ENCODE measurements around the gene LIN54.
"Not testable (repeated sequence)": the region's sequence is repeated elsewhere in the genome, so short reads cannot be mapped to it uniquely, and the experiment has no call there.

The LIN54 gene

GRCh38 chr4:83010522-83011318, at the start of gene LIN54:
TSS of gene LIN54 (minus strand) at chr4:83010823. CDS start at chr4:82984844, 25,979 bp downstream.
- TF ChIP-seq ZNF274 (IDR thresholded peaks at IDR 0.05; ENCODE audit: low read depth, low read length) = no peak
- H3K4me3 ChIP-seq (ENCODE audit: low read length) = peak within 1 kb of the TSS; percentile 76

GRCh38 chr4:83054928-83055327, 44.3 kb upstream of the LIN54 start:
- H3K4me3 ChIP-seq (ENCODE audit: low read length) = no peak overlapping the region
- TF ChIP-seq ZNF274 (IDR thresholded peaks at IDR 0.05; ENCODE audit: low read depth, low read length) = no peak

DNA sequence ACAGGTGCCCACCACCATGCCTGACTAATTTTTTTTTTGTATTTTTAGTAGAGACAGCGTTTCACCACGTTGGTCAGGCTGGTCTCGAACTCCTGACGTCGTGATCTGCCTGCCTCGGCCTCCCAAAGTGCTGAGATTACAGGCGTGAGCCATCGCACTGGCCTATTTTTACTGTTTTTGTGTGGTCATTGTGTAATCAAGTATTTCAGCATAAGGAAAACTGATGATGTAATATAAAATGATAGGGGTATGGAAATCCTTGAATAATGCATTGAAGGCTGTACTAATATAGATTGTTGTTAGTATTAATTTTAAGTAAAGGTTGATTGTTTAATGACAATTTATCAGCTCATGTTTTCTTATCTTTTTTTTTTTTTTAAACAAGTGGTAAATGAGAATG, 38.2 kb upstream of the LIN54 start:
- not testable (repeated sequence) for H3K4me3 ChIP-seq (ENCODE audit: low read length)

- no peak overlapping the region for H3K4me3 ChIP-seq (ENCODE audit: low read length)
- no peak for TF ChIP-seq ZNF274 (IDR thresholded peaks at IDR 0.05; ENCODE audit: low read depth, low read length)
Measured at GRCh38 chr4:83046693-83047473, 36.3 kb upstream of the LIN54 start.

GRCh38 chr4:83043801-83044407, 33.3 kb upstream of the LIN54 start:
- no peak for TF ChIP-seq ZNF274 (IDR thresholded peaks at IDR 0.05; ENCODE audit: low read depth, low read length)
- no peak overlapping the region for H3K4me3 ChIP-seq (ENCODE audit: low read length)

GRCh38 chr4:83043157-83043556, 32.5 kb upstream of the LIN54 start:
- H3K4me3 ChIP-seq (ENCODE audit: low read length) = not testable (repeated sequence)

- no peak overlapping the region for H3K4me3 ChIP-seq (ENCODE audit: low read length)
- TF ChIP-seq ZNF274 (IDR thresholded peaks at IDR 0.05; ENCODE audit: low read depth, low read length) = no peak
Measured at GRCh38 chr4:83040269-83040668, 29.6 kb upstream of the LIN54 start.

DNA sequence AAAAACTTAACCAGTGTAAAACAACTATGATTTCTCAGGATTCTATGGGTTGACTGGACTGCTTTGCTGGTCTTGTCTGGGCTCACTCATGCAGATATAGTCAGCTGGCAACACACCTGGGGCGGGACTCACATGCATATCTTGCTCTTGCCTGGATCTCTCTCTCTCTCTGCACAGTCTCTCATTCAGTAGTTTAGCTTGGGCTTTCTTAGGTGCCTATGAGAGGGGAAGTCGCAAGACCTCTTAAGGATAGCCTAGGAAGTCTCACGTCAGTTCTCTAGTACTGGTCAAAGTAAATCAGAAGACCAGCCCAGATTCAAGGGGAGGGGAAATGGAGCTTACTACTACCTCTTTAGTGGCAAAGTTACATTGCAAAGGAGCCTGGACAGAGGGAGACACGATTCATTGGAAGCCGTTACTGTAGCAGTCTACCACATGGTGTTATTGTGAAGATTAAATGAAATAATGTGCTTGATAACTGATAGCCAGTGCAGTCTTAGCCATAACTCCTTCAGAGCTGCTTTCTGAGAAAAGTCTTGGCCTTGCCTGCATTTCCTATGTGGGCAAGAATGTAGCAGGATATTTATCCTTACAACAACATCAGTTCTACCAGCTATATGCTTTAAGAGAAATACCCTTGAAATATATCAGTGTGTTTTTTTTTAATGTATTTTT, 26.5 kb upstream of the LIN54 start:
- H3K4me3 ChIP-seq (ENCODE audit: low read length) = peak overlapping the region; percentile 2; the same call in 1 of the 2 replicates
- TF ChIP-seq ZNF274 (IDR thresholded peaks at IDR 0.05; ENCODE audit: low read depth, low read length) = no peak

DNA sequence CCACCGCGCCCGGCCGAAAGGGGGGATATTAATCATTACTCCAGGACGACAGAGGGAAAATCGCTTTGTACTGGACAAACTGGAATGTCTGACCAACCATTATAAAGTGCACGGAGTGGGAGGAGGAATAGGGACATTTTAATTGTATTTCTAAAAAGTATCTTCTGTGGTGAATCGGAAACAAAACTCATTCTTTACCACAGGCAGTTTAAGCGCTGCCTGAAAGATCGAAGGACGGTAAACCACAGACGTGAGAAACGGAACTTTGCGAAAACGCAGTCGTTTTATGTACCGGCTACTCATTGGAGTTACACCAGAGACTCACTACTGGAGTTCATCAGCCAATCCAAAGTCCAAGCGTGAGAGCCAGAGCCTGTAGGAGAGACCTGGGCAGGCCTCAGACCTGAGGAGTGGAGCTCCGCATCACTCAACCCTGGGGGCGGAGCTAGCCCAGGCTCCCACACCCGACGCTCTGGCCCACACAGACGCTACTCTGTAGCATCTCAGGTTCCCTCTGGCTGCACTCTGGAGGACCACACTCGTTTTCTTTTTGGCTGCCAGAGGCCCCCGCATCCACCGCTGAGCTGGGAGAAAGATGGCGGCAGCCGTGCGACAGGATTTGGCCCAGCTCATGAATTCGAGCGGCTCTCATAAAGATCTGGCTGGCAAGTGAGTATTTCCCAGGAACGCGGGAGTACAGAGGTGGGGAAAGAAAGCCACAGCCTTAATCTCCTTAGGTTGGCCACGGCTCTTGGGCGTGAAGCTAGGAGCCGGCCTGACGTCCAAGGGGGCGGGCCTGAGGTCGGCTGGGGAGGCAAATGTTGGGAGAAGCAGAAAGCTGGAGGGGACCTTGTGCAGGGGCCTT, 24.2 kb upstream of the LIN54 start, which contains the start of gene COPS4:
TSS of gene COPS4 (plus strand) at position 554 of the 865 bp plus-strand sequence. CDS start at position 596, 42 bp downstream.
- no peak for TF ChIP-seq ZNF274 (IDR thresholded peaks at IDR 0.05; ENCODE audit: low read depth, low read length)
- H3K4me3 ChIP-seq (ENCODE audit: low read length) = peak within 1 kb of the TSS; percentile 89

DNA sequence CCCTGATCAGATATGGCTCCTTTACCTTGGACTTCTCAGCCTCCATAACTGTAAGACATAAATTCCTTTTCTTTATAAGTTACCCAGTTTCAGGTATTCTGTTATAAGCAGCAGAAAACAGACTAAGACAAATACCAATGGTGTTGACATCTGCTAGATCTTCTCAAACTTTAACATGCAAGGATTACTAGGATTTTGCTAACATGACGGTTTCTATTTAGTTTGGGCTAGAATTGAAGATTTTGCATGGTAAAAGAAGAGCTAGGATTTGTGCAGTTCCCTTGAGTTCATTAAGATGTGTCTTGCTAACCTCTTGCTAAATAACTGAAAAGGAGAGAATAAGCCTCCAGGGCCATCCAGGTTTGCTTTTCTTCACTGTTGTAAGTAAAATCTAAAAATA, 19.1 kb upstream of the LIN54 start:
- no peak for TF ChIP-seq ZNF274 (IDR thresholded peaks at IDR 0.05; ENCODE audit: low read depth, low read length)
- no peak overlapping the region for H3K4me3 ChIP-seq (ENCODE audit: low read length)

DNA sequence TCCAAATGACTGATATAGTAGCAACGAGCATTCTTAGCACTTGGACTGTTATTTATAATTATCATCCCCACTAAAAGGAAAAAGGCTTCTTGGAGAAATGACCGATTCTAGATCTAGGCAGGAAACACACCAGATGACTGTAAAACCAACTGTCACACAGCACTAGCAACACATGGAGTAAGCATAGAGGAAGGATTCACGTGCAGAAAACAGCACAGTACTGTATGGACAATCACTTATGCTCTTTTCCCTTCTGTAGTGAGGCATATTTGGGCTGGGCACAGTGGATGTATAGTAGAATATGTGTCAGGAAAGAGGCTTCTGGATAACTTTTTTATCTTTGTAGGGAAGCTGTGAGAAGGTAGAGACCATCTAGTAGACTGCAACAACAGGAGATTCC, 18.4 kb upstream of the LIN54 start:
- H3K4me3 ChIP-seq (ENCODE audit: low read length) = no peak overlapping the region

GRCh38 chr4:83025563-83025962, 14.9 kb upstream of the LIN54 start:
- TF ChIP-seq ZNF274 (IDR thresholded peaks at IDR 0.05; ENCODE audit: low read depth, low read length) = no peak

More for the DNA sequence above, 18.4 kb upstream of the LIN54 start:
- TF ChIP-seq ZNF274 (IDR thresholded peaks at IDR 0.05; ENCODE audit: low read depth, low read length) = no peak

DNA sequence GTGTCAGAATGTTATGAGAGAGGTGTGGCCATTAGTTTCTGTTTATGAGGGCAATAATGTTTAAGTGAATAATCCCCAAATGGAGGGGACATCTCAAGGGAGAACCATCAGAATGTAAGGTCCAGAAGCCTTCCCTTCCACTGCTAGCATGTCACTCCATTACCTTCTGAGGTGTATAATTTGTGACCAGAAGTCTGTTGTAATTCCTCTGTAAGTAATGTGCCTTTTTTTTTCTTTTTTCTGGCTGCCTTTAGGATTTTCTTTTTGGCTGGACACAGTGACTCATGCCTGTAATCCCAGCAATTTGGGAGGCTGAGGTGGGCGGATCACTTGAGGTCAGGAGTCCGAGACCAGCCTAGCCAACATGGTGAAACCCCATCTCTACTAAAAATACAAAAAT, 13.6 kb upstream of the LIN54 start:
- no peak overlapping the region for H3K4me3 ChIP-seq (ENCODE audit: low read length)
- no peak for TF ChIP-seq ZNF274 (IDR thresholded peaks at IDR 0.05; ENCODE audit: low read depth, low read length)

More at GRCh38 chr4:83025563-83025962, 14.9 kb upstream of the LIN54 start:
- no peak overlapping the region for H3K4me3 ChIP-seq (ENCODE audit: low read length)

GRCh38 chr4:83023599-83023998, 13.0 kb upstream of the LIN54 start:
- not testable (repeated sequence) for H3K4me3 ChIP-seq (ENCODE audit: low read length)

All from GM08714 (cell line).